GM23338 (cell line): ENCODE measurements around the gene BMPR1B. TPM values are rescaled to one million over a fixed set of nuclear protein-coding genes. Genes with fewer than 3 reads are reported as not detected.

Source experiments
- ATAC-seq: fragments of 200-7000 bp; cut with Tn5 transposase; 3 replicates; pipeline ENCODE4 v1.9.1; 2020
- DNase-seq: peaks from one replicate; pipeline ENCODE4 v3.0.0-alpha.2; 2015; ENCODE audit warnings: low spot score
- H2AFZ ChIP-seq: fragments of 200-600 bp; sonication (generic); 2 replicates; pipeline ENCODE4 v1.8.0; 2016; ENCODE audit warnings: antibody characterized with exemption, mild to moderate bottlenecking, moderate library complexity
- H3F3A ChIP-seq: fragments of 200-600 bp; sonication (generic); replicated peaks from 2 replicates; pipeline ENCODE4 v1.8.0; 2017; ENCODE audit warnings: antibody characterized with exemption, mixed run types, low read depth
- H3K27ac ChIP-seq: fragments of 200-600 bp; sonication (generic); 2 replicates; pipeline ENCODE4 v1.6.1; 2016; ENCODE audit warnings: low read depth
- H3K27me3 ChIP-seq: fragments of 200-600 bp; sonication (generic); 2 replicates; pipeline ENCODE4 v1.8.0; 2016; ENCODE audit warnings: mild to moderate bottlenecking, mixed run types, moderate library complexity; ENCODE audit not compliant: insufficient read depth
- H3K36me3 ChIP-seq: fragments of 200-600 bp; sonication (generic); 2 replicates; pipeline ENCODE4 v1.8.0; 2016; ENCODE audit warnings: mild to moderate bottlenecking; ENCODE audit not compliant: insufficient read depth
- H3K4me1 ChIP-seq: fragments of 200-600 bp; sonication (generic); 2 replicates; pipeline ENCODE4 v1.8.0; 2016; ENCODE audit warnings: mild to moderate bottlenecking, moderate library complexity; ENCODE audit not compliant: insufficient read depth
- H3K4me2 ChIP-seq: fragments of 200-600 bp; sonication (generic); 2 replicates; pipeline ENCODE4 v1.7.1; 2017; ENCODE audit warnings: mixed run types
- H3K4me3 ChIP-seq: fragments of 200-600 bp; sonication (generic); 2 replicates; pipeline ENCODE4 v1.6.1; 2016; ENCODE audit warnings: mixed run types
- H3K79me2 ChIP-seq: fragments of 200-600 bp; sonication (generic); replicated peaks from 2 replicates; pipeline ENCODE4 v1.8.0; 2017; ENCODE audit warnings: mild to moderate bottlenecking; ENCODE audit not compliant: insufficient read depth
- H3K9me2 ChIP-seq: fragments of 200-600 bp; sonication (generic); 2 replicates; pipeline ENCODE4 v1.8.0; 2017; ENCODE audit not compliant: insufficient read depth
- H4K20me1 ChIP-seq: fragments of 200-600 bp; sonication (generic); replicated peaks from 2 replicates; pipeline ENCODE4 v1.8.0; 2017; ENCODE audit warnings: mild to moderate bottlenecking; ENCODE audit not compliant: insufficient read depth
- H3K27ac Mint-ChIP-seq: 2 replicates; pipeline ENCODE4 v1.8.0; 2020; ENCODE audit warnings: inconsistent platforms, mild to moderate bottlenecking, moderate library complexity, mixed read lengths
- H3K27me3 Mint-ChIP-seq: 3 replicates; pipeline ENCODE4 v1.8.0; 2022; ENCODE audit warnings: low read depth, mild to moderate bottlenecking, moderate library complexity, mixed read lengths, inconsistent platforms; ENCODE audit not compliant: insufficient read depth, poor library complexity
- H3K36me3 Mint-ChIP-seq: 3 replicates; pipeline ENCODE4 v1.8.0; 2021; ENCODE audit warnings: low read depth, mild to moderate bottlenecking, inconsistent platforms, moderate library complexity, mixed read lengths
- H3K4me1 Mint-ChIP-seq: 3 replicates; pipeline ENCODE4 v1.8.0; 2020; ENCODE audit warnings: mild to moderate bottlenecking, inconsistent platforms, mixed read lengths
- H3K4me3 Mint-ChIP-seq: 3 replicates; pipeline ENCODE4 v1.8.0; 2021; ENCODE audit warnings: moderate library complexity, mild to moderate bottlenecking, inconsistent platforms, mixed read lengths
- H3K9me3 Mint-ChIP-seq: 3 replicates; pipeline ENCODE4 v1.8.0; 2020; ENCODE audit warnings: moderate library complexity, mild to moderate bottlenecking, inconsistent platforms, mixed read lengths
- CREB1 ChIP-seq: fragments of 250-450 bp; sonication (Bioruptor Pico); IDR thresholded peaks from 2 replicates; pipeline ENCODE4 v1.5.0; 2020; ENCODE audit warnings: low read depth, mild to moderate bottlenecking, moderate library complexity
- EZH2 ChIP-seq: fragments of 200-600 bp; sonication (generic); IDR thresholded peaks from one replicate; pipeline ENCODE4 v1.8.0; 2017; ENCODE audit warnings: antibody characterized with exemption, mild to moderate bottlenecking, low read depth; ENCODE audit not compliant: unreplicated experiment
- EZH2phosphoT487 ChIP-seq: fragments of 200-600 bp; sonication (generic); IDR thresholded peaks from one replicate; pipeline ENCODE4 v1.8.1; 2018; ENCODE audit warnings: antibody characterized with exemption; ENCODE audit not compliant: unreplicated experiment
- JUNB ChIP-seq: IDR thresholded peaks from one replicate; pipeline ENCODE4 v1.6.1; 2016; ENCODE audit warnings: antibody characterized with exemption; ENCODE audit not compliant: unreplicated experiment
- NANOG ChIP-seq: IDR thresholded peaks from 2 replicates; pipeline ENCODE4 v1.6.1; 2016; ENCODE audit warnings: antibody characterized with exemption, borderline replicate concordance
- POLR2AphosphoS5 ChIP-seq: IDR thresholded peaks from 2 replicates; pipeline ENCODE4 v1.6.1; 2016; ENCODE audit warnings: antibody characterized with exemption, low read depth
- STAT1 ChIP-seq: IDR thresholded peaks from one replicate; pipeline ENCODE4 v1.6.1; 2016; ENCODE audit warnings: antibody characterized with exemption; ENCODE audit not compliant: unreplicated experiment
- ZNF114 ChIP-seq: fragments of 250-450 bp; sonication (Bioruptor Pico); IDR thresholded peaks from 2 replicates; pipeline ENCODE4 v1.5.0; 2020; ENCODE audit warnings: mild to moderate bottlenecking, moderate library complexity
- ZNF331 ChIP-seq: fragments of 250-450 bp; sonication (Bioruptor Pico); IDR thresholded peaks from 2 replicates; pipeline ENCODE4 v1.5.0; 2020; ENCODE audit warnings: low read depth, mild to moderate bottlenecking, moderate library complexity
- polyA plus RNA-seq: library from polyadenylated mRNA; unstranded; fragments of >200 nt; fragmentation: Nextera tagmentation; extraction: Ambion mirVana; gene quantifications from 2 replicates; pipeline ENCODE4 v1.2.1, GENCODE V29; 2016
- total RNA-seq: library from RNA; depleted of rRNA; stranded (reverse); fragments of >200 nt; shearing (Covaris generic); gene quantifications from 2 replicates; pipeline ENCODE4 v1.2.3, GENCODE V29; 2014
- TF ChIP-seq, protein P1 (sequence below): IDR thresholded peaks from 2 replicates; pipeline ENCODE4 v1.6.1; 2016; ENCODE audit warnings: antibody characterized with exemption
- TF ChIP-seq, protein P2 (sequence below): IDR thresholded peaks from one replicate; pipeline ENCODE4 v1.6.1; 2018; ENCODE audit warnings: antibody characterized with exemption; ENCODE audit not compliant: unreplicated experiment
- TF ChIP-seq, protein P3 (sequence below): fragments of 250-450 bp; sonication (Bioruptor Pico); IDR thresholded peaks from 2 replicates; pipeline ENCODE4 v1.5.0; 2020; ENCODE audit warnings: mild to moderate bottlenecking, moderate library complexity
- TF ChIP-seq, protein P4 (sequence below), 2 experiments: fragments of 200-600 bp in 1 of 2; sonication (generic) in 1 of 2; conservative IDR thresholded peaks; 2 replicates each; pipeline versions ENCODE4 v1.5.1 to v1.6.1; 2016 to 2017; ENCODE audit warnings: antibody characterized with exemption in 2 of 2, low read depth in 2 of 2, mild to moderate bottlenecking in 2 of 2, moderate library complexity in 1 of 2

Gene BMPR1B
- total and polyA plus RNA-seq, 2 experiments from 2014 or later: 0.48 to 1.0 TPM

DNA sequence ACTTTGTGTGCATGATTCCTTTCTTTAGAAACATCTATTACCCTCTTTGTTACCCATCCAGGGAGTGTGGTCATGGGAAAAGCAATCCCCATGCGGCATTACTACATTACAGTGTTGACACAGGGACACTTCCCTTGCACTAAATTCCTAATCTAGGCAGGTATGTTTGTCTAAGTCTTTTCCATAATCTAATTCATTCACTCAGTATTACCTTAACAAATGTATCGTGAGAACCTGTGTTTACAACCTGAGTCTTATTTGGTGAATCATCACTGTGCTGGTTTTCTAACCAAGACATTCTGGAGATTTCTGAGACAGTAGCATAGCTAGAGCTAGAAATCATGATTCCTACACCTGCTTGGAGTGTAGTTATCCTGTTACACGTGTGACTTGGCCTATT, 326.8 kb downstream of the BMPR1B start:
- no peak overlapping the region for H3K4me3 Mint-ChIP-seq

More for the DNA sequence above, 326.8 kb downstream of the BMPR1B start:
- no peaks in the 10 kb centered on the region for H3K36me3 Mint-ChIP-seq
- ATAC-seq: no peak
- H3K9me2 ChIP-seq: no peaks in the 10 kb centered on the region
- no peaks in the 10 kb centered on the region for H3K79me2 ChIP-seq
- no peaks in the 10 kb centered on the region for H3F3A ChIP-seq
- H3K9me3 Mint-ChIP-seq: no peaks in the 10 kb centered on the region
- TF ChIP-seq JUNB (no peak), CREB1 (CRISPR knock-in tag) (no peak), ZNF331 (CRISPR knock-in tag) (no peak), EZH2 (no peak), POLR2AphosphoS5 (no peak), ZNF114 (no peak), EZH2phosphoT487 (no peak), STAT1 (no peak), NANOG (no peak)
- TF ChIP-seq, protein P1, sequence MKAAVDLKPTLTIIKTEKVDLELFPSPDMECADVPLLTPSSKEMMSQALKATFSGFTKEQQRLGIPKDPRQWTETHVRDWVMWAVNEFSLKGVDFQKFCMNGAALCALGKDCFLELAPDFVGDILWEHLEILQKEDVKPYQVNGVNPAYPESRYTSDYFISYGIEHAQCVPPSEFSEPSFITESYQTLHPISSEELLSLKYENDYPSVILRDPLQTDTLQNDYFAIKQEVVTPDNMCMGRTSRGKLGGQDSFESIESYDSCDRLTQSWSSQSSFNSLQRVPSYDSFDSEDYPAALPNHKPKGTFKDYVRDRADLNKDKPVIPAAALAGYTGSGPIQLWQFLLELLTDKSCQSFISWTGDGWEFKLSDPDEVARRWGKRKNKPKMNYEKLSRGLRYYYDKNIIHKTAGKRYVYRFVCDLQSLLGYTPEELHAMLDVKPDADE: no peak
- TF ChIP-seq, protein P2, sequence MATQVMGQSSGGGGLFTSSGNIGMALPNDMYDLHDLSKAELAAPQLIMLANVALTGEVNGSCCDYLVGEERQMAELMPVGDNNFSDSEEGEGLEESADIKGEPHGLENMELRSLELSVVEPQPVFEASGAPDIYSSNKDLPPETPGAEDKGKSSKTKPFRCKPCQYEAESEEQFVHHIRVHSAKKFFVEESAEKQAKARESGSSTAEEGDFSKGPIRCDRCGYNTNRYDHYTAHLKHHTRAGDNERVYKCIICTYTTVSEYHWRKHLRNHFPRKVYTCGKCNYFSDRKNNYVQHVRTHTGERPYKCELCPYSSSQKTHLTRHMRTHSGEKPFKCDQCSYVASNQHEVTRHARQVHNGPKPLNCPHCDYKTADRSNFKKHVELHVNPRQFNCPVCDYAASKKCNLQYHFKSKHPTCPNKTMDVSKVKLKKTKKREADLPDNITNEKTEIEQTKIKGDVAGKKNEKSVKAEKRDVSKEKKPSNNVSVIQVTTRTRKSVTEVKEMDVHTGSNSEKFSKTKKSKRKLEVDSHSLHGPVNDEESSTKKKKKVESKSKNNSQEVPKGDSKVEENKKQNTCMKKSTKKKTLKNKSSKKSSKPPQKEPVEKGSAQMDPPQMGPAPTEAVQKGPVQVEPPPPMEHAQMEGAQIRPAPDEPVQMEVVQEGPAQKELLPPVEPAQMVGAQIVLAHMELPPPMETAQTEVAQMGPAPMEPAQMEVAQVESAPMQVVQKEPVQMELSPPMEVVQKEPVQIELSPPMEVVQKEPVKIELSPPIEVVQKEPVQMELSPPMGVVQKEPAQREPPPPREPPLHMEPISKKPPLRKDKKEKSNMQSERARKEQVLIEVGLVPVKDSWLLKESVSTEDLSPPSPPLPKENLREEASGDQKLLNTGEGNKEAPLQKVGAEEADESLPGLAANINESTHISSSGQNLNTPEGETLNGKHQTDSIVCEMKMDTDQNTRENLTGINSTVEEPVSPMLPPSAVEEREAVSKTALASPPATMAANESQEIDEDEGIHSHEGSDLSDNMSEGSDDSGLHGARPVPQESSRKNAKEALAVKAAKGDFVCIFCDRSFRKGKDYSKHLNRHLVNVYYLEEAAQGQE: no peak
- TF ChIP-seq, protein P3, sequence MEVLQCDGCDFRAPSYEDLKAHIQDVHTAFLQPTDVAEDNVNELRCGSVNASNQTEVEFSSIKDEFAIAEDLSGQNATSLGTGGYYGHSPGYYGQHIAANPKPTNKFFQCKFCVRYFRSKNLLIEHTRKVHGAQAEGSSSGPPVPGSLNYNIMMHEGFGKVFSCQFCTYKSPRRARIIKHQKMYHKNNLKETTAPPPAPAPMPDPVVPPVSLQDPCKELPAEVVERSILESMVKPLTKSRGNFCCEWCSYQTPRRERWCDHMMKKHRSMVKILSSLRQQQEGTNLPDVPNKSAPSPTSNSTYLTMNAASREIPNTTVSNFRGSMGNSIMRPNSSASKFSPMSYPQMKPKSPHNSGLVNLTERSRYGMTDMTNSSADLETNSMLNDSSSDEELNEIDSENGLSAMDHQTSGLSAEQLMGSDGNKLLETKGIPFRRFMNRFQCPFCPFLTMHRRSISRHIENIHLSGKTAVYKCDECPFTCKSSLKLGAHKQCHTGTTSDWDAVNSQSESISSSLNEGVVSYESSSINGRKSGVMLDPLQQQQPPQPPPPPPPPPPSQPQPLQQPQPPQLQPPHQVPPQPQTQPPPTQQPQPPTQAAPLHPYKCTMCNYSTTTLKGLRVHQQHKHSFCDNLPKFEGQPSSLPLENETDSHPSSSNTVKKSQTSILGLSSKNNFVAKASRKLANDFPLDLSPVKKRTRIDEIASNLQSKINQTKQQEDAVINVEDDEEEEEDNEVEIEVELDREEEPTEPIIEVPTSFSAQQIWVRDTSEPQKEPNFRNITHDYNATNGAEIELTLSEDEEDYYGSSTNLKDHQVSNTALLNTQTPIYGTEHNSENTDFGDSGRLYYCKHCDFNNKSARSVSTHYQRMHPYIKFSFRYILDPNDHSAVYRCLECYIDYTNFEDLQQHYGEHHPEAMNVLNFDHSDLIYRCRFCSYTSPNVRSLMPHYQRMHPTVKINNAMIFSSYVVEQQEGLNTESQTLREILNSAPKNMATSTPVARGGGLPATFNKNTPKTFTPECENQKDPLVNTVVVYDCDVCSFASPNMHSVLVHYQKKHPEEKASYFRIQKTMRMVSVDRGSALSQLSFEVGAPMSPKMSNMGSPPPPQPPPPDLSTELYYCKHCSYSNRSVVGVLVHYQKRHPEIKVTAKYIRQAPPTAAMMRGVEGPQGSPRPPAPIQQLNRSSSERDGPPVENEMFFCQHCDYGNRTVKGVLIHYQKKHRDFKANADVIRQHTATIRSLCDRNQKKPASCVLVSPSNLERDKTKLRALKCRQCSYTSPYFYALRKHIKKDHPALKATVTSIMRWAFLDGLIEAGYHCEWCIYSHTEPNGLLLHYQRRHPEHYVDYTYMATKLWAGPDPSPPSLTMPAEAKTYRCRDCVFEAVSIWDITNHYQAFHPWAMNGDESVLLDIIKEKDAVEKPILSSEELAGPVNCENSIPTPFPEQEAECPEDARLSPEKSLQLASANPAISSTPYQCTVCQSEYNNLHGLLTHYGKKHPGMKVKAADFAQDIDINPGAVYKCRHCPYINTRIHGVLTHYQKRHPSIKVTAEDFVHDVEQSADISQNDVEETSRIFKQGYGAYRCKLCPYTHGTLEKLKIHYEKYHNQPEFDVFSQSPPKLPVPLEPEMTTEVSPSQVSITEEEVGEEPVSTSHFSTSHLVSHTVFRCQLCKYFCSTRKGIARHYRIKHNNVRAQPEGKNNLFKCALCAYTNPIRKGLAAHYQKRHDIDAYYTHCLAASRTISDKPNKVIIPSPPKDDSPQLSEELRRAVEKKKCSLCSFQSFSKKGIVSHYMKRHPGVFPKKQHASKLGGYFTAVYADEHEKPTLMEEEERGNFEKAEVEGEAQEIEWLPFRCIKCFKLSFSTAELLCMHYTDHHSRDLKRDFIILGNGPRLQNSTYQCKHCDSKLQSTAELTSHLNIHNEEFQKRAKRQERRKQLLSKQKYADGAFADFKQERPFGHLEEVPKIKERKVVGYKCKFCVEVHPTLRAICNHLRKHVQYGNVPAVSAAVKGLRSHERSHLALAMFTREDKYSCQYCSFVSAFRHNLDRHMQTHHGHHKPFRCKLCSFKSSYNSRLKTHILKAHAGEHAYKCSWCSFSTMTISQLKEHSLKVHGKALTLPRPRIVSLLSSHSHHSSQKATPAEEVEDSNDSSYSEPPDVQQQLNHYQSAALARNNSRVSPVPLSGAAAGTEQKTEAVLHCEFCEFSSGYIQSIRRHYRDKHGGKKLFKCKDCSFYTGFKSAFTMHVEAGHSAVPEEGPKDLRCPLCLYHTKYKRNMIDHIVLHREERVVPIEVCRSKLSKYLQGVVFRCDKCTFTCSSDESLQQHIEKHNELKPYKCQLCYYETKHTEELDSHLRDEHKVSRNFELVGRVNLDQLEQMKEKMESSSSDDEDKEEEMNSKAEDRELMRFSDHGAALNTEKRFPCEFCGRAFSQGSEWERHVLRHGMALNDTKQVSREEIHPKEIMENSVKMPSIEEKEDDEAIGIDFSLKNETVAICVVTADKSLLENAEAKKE (CRISPR knock-in tag): no peak
- TF ChIP-seq, protein P4, sequence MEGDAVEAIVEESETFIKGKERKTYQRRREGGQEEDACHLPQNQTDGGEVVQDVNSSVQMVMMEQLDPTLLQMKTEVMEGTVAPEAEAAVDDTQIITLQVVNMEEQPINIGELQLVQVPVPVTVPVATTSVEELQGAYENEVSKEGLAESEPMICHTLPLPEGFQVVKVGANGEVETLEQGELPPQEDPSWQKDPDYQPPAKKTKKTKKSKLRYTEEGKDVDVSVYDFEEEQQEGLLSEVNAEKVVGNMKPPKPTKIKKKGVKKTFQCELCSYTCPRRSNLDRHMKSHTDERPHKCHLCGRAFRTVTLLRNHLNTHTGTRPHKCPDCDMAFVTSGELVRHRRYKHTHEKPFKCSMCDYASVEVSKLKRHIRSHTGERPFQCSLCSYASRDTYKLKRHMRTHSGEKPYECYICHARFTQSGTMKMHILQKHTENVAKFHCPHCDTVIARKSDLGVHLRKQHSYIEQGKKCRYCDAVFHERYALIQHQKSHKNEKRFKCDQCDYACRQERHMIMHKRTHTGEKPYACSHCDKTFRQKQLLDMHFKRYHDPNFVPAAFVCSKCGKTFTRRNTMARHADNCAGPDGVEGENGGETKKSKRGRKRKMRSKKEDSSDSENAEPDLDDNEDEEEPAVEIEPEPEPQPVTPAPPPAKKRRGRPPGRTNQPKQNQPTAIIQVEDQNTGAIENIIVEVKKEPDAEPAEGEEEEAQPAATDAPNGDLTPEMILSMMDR (conservative IDR thresholded peaks at IDR 0.05; ENCODE audit: low read depth in 2 of 2): no peak
- no peaks in the 10 kb centered on the region for H3K27me3 Mint-ChIP-seq
- no peak overlapping the region for H3K27ac ChIP-seq
- H3K36me3 ChIP-seq: no peaks in the 10 kb centered on the region
- peaks cover 3% of the 10 kb centered on the region; the same call in 2 of the 3 replicates for H3K4me1 Mint-ChIP-seq
- no peak overlapping the region for H2AFZ ChIP-seq
- H3K4me1 ChIP-seq: no peaks in the 10 kb centered on the region
- H3K27ac Mint-ChIP-seq: no peak overlapping the region
- H3K4me2 ChIP-seq: no peak overlapping the region
- no peaks in the 10 kb centered on the region for H3K27me3 ChIP-seq
- H3K4me3 ChIP-seq: no peak overlapping the region
- DNase-seq: no peak
- no peaks in the 10 kb centered on the region for H4K20me1 ChIP-seq
